ENCODE results near the gene CCDC28A.

DNA sequence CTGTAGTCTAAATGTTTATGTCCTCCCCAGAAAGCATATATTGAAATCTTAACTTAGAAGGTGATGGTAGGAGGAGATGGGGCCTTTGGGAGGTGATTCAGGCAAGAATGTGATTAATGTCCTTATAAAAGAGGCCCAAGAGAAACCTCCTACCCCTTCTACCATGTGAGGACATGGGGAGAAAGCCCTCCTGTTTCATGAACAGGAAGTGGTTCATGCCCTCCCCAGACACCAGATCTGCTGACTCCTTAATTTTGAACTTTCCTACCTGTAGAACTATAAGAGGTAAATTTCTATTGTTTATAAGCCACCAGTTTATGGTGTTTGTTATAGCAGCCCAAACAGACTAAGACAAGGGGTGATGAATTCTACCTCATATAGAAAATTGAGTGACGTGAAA is 13.6 kb downstream of the CCDC28A start:
- TF ChIP-seq POLR2AphosphoS5 (IDR thresholded peaks at IDR 0.05; ENCODE audit: borderline replicate concordance, low read depth, low read length) = no peak
- no peak for TF ChIP-seq EZH2 (IDR thresholded peaks at IDR 0.05)
